ENCODE data around the gene TMEM92.
"Not testable (repeated sequence)": the region's sequence is repeated elsewhere in the genome, so short reads cannot be mapped to it uniquely, and the experiment has no call there.

TMEM92 gene

DNA sequence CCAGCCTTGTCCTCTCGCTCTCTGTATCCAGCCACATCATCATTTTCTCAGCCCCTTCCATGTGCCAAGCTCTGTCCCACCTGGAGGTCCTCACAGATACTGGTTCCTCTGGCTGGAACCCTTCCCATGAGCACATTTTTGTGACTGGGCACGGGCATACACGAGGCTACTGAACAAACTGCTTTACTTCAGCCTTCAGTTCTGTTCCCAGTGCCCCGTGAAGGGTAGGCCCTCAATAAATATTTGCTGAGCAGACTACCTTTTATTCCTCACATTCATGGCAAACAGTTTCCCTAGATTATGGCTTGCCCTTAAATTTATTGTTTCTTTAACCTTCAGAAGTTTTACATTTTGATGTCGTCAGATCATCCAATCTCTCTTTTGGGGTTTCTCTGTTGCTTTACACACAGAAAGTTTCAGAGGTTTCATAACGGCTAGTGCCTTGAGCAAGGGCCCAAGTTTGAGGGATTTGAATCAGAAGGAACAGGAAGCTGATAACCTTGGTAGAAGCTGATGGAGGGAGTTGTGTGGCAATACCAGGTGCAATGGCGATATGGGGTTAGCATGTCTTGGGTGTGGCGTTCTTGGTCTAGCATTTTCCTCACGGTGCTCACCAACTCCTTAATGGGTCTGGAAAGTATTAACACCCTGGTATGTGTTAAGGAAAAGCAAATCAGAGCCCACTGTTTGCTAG, 27.8 kb downstream of the TMEM92 start:
- DNase-seq: no peak

DNA sequence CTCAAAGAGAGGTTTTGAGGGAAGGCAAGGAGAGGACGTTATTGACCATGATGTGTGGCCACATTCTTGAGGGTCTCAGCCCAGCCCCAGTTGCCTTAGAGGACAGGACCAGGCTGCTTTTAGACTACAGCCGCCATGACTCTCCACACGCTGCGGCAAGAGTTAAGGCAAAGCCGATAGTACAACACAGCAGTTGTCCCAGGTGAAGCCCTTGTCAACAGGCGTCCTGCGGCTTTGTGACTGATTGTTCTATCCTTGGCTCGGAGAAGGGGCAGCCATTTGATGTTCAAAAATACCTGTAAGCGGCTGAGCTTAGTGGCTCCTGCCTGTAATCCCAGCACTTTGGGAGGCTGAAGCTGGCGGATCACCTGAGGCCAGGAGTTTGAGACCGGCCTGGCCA, 28.8 kb downstream of the TMEM92 start:
- DNase-seq: no peak

- no peak for DNase-seq
Observed at GRCh38 chr17:50303596-50303995, 29.3 kb downstream of the TMEM92 start.

- DNase-seq: no peak
Observed at GRCh38 chr17:50304781-50305404, 30.6 kb downstream of the TMEM92 start.

- DNase-seq: no peak
Observed at GRCh38 chr17:50307654-50308053, 33.4 kb downstream of the TMEM92 start.

DNA sequence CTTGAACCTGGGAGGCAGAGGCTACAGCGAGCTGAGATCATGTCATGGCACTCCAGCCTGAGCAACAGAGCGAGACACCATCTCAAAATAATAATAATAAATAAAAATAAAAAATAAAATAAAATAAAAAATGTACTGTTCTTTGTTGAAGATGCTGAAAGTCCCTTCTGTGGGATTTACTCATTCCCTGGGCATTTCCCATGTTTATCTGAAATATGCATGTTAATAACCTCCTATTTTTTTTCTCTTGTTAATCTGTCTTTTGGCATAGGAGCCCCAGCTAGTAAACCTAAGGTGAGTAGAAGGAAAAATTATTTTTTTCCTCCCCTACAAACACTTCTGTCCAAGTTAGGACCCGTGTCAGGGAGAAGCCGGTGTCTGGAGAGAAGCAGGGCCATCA, 34.4 kb downstream of the TMEM92 start:
- no peak for DNase-seq

- DNase-seq: no peak
Observed at GRCh38 chr17:50310455-50311111, 36.3 kb downstream of the TMEM92 start.

DNA sequence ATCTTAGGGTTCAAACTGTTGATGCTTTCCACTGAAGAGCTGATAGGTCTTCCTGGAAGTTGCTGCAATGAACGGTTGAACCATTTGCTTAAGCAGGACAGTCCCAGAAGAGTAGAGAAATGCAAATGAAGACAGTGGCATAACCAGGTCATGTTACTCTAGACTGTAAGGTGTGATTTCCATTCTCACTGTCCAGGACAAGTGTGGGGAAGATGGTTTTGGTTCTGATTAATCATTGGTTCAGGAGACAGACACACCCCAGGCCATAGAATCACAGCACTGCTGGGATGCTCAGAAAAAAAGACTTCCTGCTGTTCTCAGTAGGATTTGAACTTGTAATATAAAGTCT, 36.8 kb downstream of the TMEM92 start:
- no peak for DNase-seq

- no peak for DNase-seq
Observed at GRCh38 chr17:50311483-50311882, 37.2 kb downstream of the TMEM92 start.

GRCh38 chr17:50312308-50312707, 38.0 kb downstream of the TMEM92 start:
- DNase-seq: no peak

- no peak for DNase-seq
Observed at GRCh38 chr17:50314456-50315011, 40.3 kb downstream of the TMEM92 start.

DNA sequence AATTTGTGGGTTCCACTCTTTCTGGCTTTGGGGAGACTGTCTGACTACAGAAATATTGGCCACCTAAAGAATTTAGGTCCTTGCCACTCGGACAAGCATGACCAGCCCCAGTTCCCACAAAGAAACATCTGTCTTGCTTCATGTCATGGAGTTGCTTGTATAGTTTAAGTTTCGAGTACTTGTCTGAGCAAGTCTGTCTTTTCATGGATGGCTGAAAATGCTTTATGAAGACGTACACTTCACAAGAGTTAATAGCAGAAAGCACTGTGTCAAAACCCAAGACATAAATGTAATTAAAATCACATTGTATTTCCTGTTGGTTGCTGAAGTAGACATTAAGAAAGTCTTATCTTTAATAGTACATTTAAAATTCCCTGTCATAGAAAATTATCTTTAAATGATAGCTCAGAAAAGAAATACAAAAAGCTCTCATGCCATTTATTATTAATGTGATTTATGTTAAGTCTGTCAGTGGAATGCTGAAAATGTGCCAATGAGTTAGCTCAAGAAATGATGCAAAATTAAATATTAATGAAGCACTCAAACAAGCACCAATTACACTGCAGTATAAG, 41.8 kb downstream of the TMEM92 start:
- no peak for DNase-seq

DNA sequence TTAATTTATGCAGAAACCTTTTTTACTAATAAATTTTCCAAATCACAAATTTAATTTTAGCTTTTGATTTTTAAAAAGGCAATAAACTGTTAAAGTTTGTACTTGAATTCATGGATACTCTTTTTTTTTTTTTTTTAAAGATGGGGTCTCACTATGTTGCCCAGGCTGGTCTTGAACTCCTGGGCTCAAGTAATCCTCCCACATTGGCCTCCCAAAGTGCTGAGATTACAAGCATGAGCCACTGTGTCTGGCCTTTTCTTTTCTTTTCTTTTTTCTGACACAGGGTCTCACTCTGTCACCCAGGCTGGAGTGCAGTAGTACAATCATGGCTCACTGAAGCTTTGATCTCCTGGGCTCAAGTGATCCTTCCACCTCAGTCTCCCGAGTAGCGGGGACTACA, 42.4 kb downstream of the TMEM92 start:
- DNase-seq: not testable (repeated sequence)

GRCh38 chr17:50317121-50317520, 42.9 kb downstream of the TMEM92 start:
- DNase-seq: no peak

DNA sequence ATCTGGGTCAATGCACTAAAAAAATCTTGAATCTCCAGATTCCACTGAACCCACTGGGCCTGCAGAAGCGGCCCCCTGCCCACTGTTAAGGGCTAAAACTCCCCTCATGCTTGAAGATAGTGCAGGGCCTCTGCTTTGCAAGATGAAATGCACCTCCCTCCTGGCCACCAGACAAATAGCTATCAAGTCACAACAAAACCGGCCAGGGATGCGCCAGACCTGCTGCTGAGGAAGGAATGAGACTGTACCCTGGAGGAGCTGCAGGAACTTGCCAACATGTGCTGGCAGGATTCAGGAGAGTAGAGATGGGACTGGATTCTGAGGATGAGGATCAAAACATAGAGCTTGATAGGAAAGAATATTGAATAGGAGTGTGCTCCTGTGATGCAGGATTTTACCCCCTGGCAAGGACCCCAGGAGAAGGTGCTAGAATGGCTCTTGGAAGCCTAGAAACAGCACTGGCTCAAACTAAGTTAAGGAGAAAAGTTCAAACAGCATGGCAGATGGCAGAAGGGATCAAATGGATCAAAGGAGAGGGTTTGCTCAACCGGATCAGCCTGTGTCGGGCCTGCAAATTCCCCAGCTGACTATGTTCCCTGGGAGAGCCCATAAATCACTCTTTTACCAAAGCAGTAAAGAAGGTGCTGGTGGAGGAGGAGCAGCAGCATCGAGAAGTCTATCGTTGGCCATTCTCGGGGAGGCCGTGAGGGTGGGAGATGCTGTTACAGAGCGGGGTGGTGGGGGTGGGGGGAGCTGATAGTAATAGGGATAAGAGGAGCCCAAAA, 44.4 kb downstream of the TMEM92 start:
- no peak for DNase-seq

DNA sequence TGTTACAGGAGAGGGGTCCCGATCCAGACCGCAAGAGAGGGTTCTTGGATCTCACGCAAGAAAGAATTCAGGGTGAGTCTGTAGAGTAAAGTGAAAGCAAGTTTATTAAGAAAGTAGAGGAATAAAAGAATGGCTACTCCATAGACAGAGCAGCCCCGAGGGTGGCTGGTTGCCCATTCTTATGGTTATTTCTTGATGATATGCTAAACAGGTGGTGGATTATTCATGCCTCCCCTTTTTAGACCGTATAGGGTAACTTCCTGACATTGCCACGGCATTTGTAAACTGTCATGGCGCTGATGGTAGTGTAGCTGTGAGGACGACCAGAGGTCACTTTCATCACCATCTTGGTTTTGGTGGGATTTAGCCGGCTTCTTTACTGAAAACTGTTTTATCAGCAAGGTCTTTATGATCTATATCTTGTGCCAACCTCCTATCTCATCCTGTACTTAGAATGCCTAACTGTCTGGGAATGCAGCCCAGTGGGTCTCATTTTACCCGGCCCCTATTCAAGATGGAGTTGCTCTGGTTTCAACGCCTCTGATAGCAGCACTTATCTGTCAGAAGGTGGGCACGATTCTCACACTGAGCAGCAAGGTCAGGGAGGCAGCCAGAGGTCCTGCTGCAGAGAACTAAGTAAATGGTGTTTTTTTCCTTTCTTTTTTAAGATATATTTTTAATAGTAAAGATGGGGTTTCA, 45.2 kb downstream of the TMEM92 start:
- no peak for DNase-seq

- DNase-seq: no peak
Observed at GRCh38 chr17:50322271-50322670, 48.0 kb downstream of the TMEM92 start.

DNA sequence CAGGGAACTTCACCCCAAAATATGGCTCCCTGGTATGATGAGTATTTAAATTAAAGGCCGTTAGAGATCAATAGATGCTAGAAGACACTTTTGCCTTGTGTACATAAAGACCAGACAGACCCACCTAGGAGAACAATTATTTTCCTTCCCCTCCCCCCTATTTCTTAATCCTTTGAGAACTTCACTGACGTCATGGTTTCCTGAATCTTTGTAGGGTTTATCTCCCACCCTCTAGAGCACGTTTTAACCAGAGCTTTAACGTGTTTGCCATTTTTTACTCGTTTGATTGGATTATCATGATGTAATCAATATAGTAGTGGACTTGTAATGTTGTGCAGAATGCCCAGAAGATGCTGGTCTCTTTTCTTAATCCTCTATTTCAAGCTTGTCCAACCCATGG, 48.8 kb downstream of the TMEM92 start:
- DNase-seq: no peak

- no peak for DNase-seq
Observed at GRCh38 chr17:50325906-50326305, 51.6 kb downstream of the TMEM92 start.

DNA sequence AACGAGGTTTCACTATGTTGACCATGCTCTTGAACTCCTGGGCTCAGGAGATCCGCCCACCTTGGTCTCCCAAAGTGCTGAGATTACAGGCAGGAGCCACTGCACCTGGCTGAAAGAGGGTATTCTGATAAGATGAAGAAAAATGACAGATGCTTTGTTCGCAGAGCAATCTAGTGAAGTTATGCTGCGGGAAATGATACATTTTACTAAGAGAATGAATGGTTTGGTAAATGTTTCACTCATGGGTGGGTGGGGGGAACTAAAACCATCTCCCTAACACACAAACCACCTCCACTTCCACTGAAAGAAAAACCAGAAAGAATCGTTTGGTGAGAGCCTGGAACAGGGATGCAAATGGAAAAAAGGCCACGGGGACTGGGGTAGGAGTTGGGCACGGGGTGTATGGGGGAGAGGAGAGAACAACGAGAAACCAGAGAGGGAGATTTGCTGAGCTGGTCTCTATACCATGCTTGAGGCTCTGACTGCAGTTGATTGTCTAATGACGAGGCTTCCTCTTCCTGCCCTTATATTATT, 52.6 kb downstream of the TMEM92 start:
- DNase-seq: no peak

GRCh38 chr17:50328363-50329325, 54.4 kb downstream of the TMEM92 start:
- DNase-seq: no peak

Measured in bone marrow (tissue), 2 donors.